HepG2 (cell line): ENCODE measurements around the gene SIK3. TPM values are rescaled to one million over a fixed set of nuclear protein-coding genes. Genes with fewer than 3 reads are reported as not detected.
A peak's percentile ranks its signal among the peaks of the same experiment; 100 is the strongest.

Experiments used
- ADNP ChIP-seq: sonication (generic); formaldehyde crosslinking; IDR thresholded peaks from 2 replicates; pipeline ENCODE4 v1.4.0; 2020; ENCODE audit warnings: missing genetic modification reagents
- ATF4 ChIP-seq, 2 experiments: fragments of 450-650 bp in 1 of 2; sonication (generic) in 1 of 2; formaldehyde crosslinking; IDR thresholded peaks; 2 replicates each; pipeline versions ENCODE4 v1.5.0 to v1.8.0; 2020 to 2022; ENCODE audit warnings: mild to moderate bottlenecking in 1 of 2, missing genetic modification reagents in 1 of 2
- ATF7-NPFF ChIP-seq: sonication (generic); formaldehyde crosslinking; IDR thresholded peaks from 2 replicates; pipeline ENCODE4 v1.8.1; 2023; ENCODE audit warnings: mild to moderate bottlenecking, low read depth, missing genetic modification reagents, moderate library complexity
- CHD2 ChIP-seq: IDR thresholded peaks from 2 replicates; pipeline ENCODE4 v1.6.1; 2011; ENCODE audit warnings: low read depth, low read length, improper control_type of control experiment
- FOXC1 ChIP-seq: sonication (generic); formaldehyde crosslinking; IDR thresholded peaks from 2 replicates; pipeline ENCODE4 v1.8.0; 2022; ENCODE audit warnings: mild to moderate bottlenecking, missing genetic modification reagents, borderline replicate concordance
- FOXM1 ChIP-seq: sonication (generic); formaldehyde crosslinking; IDR thresholded peaks from 2 replicates; pipeline ENCODE4 v1.5.0; 2020; ENCODE audit warnings: missing genetic modification reagents
- FUBP1 ChIP-seq: sonication (generic); formaldehyde crosslinking; IDR thresholded peaks from 2 replicates; pipeline ENCODE4 v1.5.1; 2020; ENCODE audit warnings: missing genetic modification reagents, mild to moderate bottlenecking, borderline replicate concordance
- KAT8 ChIP-seq: IDR thresholded peaks from 2 replicates; pipeline ENCODE4 v1.6.1; 2016; ENCODE audit warnings: missing genetic modification reagents, missing compliant biosample characterization
- KLF15 ChIP-seq: sonication (generic); formaldehyde crosslinking; IDR thresholded peaks from 2 replicates; pipeline ENCODE4 v1.8.1; 2023; ENCODE audit warnings: borderline replicate concordance, mild to moderate bottlenecking, inconsistent platforms, missing genetic modification reagents, mixed read lengths
- KMT2B ChIP-seq: IDR thresholded peaks from 2 replicates; pipeline ENCODE4 v1.6.1; 2016; ENCODE audit warnings: missing genetic modification reagents, missing compliant biosample characterization
- RBM22 ChIP-seq: fragments of 200-400 bp; formaldehyde crosslinking; optimal IDR thresholded peaks from 2 replicates; pipeline ENCODE3; 2017; ENCODE audit warnings: mild to moderate bottlenecking, low read length, moderate library complexity
- REXO4 ChIP-seq: sonication (generic); formaldehyde crosslinking; IDR thresholded peaks from 2 replicates; pipeline ENCODE4 v1.8.0; 2022; ENCODE audit warnings: missing genetic modification reagents, mild to moderate bottlenecking, borderline replicate concordance
- SRY ChIP-seq: sonication (generic); formaldehyde crosslinking; IDR thresholded peaks from 2 replicates; pipeline ENCODE4 v1.8.0; 2022; ENCODE audit warnings: mild to moderate bottlenecking, missing genetic modification reagents
- STAT6 ChIP-seq: sonication (generic); formaldehyde crosslinking; IDR thresholded peaks from 2 replicates; pipeline ENCODE4 v1.4.0; 2020; ENCODE audit warnings: missing genetic modification reagents, mild to moderate bottlenecking, borderline replicate concordance
- THRA ChIP-seq: sonication (generic); formaldehyde crosslinking; IDR thresholded peaks from 2 replicates; pipeline ENCODE4 v1.4.0; 2020; ENCODE audit warnings: missing genetic modification reagents, borderline replicate concordance
- ZFP41 ChIP-seq: sonication (generic); formaldehyde crosslinking; IDR thresholded peaks from 2 replicates; pipeline ENCODE4 v1.4.0; 2020; ENCODE audit warnings: mild to moderate bottlenecking, missing genetic modification reagents, borderline replicate concordance
- ZNF207 ChIP-seq: fragments of 450-650 bp; IDR thresholded peaks from 2 replicates; pipeline ENCODE4 v1.6.1; 2016; ENCODE audit warnings: antibody characterized with exemption, borderline replicate concordance
- ZNF432 ChIP-seq: sonication (generic); formaldehyde crosslinking; IDR thresholded peaks from 2 replicates; pipeline ENCODE4 v1.5.0; 2020; ENCODE audit warnings: missing genetic modification reagents, mild to moderate bottlenecking, borderline replicate concordance
- ZNF629 ChIP-seq: sonication (generic); formaldehyde crosslinking; conservative IDR thresholded peaks from 2 replicates; pipeline ENCODE4 v1.5.0; 2020; ENCODE audit warnings: missing genetic modification reagents
- ZNF709 ChIP-seq: sonication (generic); formaldehyde crosslinking; IDR thresholded peaks from 2 replicates; pipeline ENCODE4 v1.5.0; 2020; ENCODE audit warnings: mild to moderate bottlenecking, missing genetic modification reagents
- ZNF790 ChIP-seq: sonication (generic); formaldehyde crosslinking; IDR thresholded peaks from 2 replicates; pipeline ENCODE4 v1.8.0; 2022; ENCODE audit warnings: missing genetic modification reagents, mild to moderate bottlenecking, borderline replicate concordance
- ZSCAN30 ChIP-seq: sonication (generic); formaldehyde crosslinking; IDR thresholded peaks from 2 replicates; pipeline ENCODE4 v1.5.0; 2020; ENCODE audit warnings: mild to moderate bottlenecking, missing genetic modification reagents
- polyA plus RNA-seq, 8 experiments: library from polyadenylated mRNA; depleted of rRNA in 3 of 8; stranded (reverse) in 7 of 8; unstranded in 1 of 8; fragments of >200 nt; fragmentation: Illumina TruSeq in 4 of 8; extraction: Trizol in 4 of 8; gene quantifications; 2 replicates each; pipeline versions ENCODE4 v1.2.1 to v1.2.3, GENCODE V29; 2011 to 2016; ENCODE audit warnings: low read depth in 4 of 8, missing spikeins in 1 of 8, mixed read lengths in 1 of 8; ENCODE audit not compliant: insufficient read depth in 1 of 8
- total RNA-seq, 5 experiments: library from RNA; depleted of rRNA; stranded (reverse); fragments of >200 nt; fragmentation: Illumina TruSeq; extraction: Trizol; gene quantifications; 2 replicates each; pipeline ENCODE4 v1.2.3, GENCODE V29; 2016; ENCODE audit warnings: low read depth in 1 of 5

SIK3 gene
- total and polyA plus RNA-seq, 2 of the 13 experiments (the other 11 are each of a cell fraction or from before 2014, with no cell fraction given) = 5.7 to 9.8 TPM

- peak; percentile 57; the same call in 1 of the 2 replicates for TF ChIP-seq KAT8 (CRISPR knock-in tag)
- no peak; the same call in 1 of the 2 replicates for TF ChIP-seq SRY
- TF ChIP-seq ZNF709 (CRISPR knock-in tag) = no peak
- no peak for TF ChIP-seq FOXM1 (CRISPR knock-in tag)
- TF ChIP-seq ZFP41 = no peak
- TF ChIP-seq KMT2B (CRISPR knock-in tag) = no peak
- TF ChIP-seq STAT6 (CRISPR knock-in tag) = no peak
- TF ChIP-seq RBM22 = no peak
- no peak for TF ChIP-seq ATF7-NPFF (CRISPR knock-in tag)
- 0 out of 4 replicates have a peak, but pooled peaks of 1 of the 2 experiments have one; percentile 27 for TF ChIP-seq ATF4 (CRISPR knock-in tag; IDR thresholded peaks at IDR 0.05)
- no peak; the same call in 1 of the 2 replicates for TF ChIP-seq FOXC1 (CRISPR knock-in tag)
- no peak for TF ChIP-seq FUBP1 (CRISPR knock-in tag)
- TF ChIP-seq ZNF629 (CRISPR knock-in tag) = peak; percentile 48; the same call in 1 of the 2 replicates
- no peak for TF ChIP-seq ZNF790
- peak; percentile 78; the same call in 1 of the 2 replicates for TF ChIP-seq THRA
- peak; percentile 38; the same call in 1 of the 2 replicates for TF ChIP-seq ADNP (CRISPR knock-in tag)
- TF ChIP-seq CHD2 = peak; percentile 56; the same call in 1 of the 2 replicates
- TF ChIP-seq ZNF432 (CRISPR knock-in tag) = no peak
- peak; percentile 58; the same call in 1 of the 2 replicates for TF ChIP-seq ZSCAN30 (CRISPR knock-in tag)
- TF ChIP-seq ZNF207 = no peak
- TF ChIP-seq REXO4 (CRISPR knock-in tag) = no peak
- peak; percentile 51; the same call in 1 of the 2 replicates for TF ChIP-seq KLF15 (CRISPR knock-in tag)
Observed at GRCh38 chr11:116828632-116829524, 269.4 kb downstream of the SIK3 start (continued).
